GM11168 (cell line): Measurements from ENCODE around the gene LZIC.

Experiments
- in situ Hi-C: fragments of 300-500 bp; cut with MboI; formaldehyde crosslinking; loops from one replicate; pipeline ENCODE4 v1.12.0; 2022; ENCODE audit warnings: low sequenced_read_pairs; ENCODE audit not compliant: unreplicated experiment

Gene LZIC

DNA sequence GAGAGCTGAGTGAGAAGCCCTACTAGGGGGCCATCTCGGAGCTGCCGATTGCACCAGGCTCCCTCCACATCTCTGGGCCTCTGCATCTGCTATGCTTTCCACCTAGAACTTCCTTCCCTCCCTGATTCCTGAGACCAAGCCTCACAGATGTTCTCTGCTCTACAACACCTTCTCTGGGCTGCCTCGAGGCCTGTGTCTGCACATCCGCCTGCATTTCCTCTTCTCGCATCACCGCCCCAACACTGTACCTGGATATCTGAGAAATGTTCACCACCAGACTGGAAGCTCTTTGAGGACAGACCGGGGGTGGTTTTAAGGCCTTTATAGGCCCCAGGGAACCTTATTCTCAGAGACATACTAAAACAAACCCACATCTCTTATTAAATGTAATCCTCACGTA is 53.8 kb downstream of the LZIC start:
- in situ Hi-C loops: loop anchor here (10.0 kb wide), 1 partner anchor 135 kb away; no protein-coding TSS in a partner anchor

DNA sequence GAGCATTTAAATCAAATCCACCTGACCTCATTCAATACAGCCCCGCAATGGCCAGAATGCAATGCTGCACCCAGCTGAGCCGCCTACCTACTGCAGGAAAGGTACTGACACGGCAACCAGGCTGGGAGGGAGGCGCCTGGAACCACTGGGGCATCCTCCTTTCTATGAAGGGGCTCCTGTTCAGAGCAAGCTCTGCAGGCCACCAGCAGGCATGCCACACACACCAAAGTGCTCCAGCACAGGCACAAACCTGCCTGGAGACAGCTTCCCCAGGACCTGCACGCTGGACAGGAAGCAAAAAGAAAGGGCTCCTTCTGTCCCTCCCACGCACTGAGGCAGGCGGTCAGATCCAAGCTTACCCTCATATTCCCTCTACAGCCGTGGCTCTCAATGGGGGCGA is 54.3 kb downstream of the LZIC start:
- in situ Hi-C loops: loop anchor here (10.0 kb wide), 1 partner anchor 136 kb away; no protein-coding TSS in a partner anchor

DNA sequence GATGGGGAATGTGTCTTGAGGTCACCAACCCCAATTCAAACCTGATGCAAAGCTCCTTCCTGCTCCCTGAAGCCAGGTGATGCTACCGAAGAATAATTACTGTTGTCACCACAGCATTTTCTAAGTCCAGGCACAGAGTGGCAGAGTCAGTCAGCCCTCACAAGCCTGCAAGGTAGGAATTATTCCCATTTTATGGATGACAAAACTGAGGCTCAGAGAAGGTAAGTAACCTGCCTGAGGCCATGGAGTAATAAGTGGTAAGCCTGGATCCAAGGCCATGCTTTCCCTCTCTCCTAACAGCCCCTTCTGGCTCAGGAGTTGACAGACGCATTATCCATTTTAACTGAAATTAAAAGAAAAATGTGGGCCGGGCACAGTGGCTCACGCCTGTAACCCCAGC is 56.1 kb downstream of the LZIC start:
- in situ Hi-C loops: loop anchor here (10.0 kb wide), 1 partner anchor 138 kb away; no protein-coding TSS in a partner anchor

DNA sequence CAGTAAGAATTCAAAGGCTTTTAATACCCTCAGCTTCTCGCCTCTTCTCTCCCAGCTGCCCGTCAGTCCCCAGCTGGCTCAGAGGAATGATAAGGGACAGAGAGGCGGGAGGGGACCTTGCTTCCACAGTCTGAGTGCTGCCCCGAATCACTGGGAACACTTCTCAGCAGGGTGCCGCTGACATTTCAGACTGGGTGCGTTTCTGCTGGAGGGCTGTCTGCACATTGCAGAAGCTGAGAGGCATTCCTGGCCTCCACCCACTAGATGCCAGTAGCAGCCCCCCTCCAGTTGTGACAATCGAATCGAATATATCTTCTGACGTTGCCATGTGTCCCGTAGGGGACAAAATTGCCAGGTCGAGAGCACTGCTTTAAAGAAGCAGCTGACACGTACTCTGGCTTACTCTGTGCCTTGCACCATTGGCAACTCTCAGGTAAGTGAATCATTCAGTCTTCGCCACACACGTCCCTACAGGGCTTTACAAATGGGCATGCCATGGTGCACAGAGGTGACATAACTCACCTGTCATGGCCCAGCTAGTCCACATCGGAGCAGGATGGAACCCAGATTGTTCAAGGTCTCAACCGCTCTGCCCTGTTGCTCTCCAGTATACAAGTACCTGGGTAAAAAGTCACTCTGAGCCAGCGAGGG is 57.0 kb downstream of the LZIC start:
- in situ Hi-C loops: loop anchor here (10.0 kb wide), 1 partner anchor 139 kb away; no protein-coding TSS in a partner anchor

DNA sequence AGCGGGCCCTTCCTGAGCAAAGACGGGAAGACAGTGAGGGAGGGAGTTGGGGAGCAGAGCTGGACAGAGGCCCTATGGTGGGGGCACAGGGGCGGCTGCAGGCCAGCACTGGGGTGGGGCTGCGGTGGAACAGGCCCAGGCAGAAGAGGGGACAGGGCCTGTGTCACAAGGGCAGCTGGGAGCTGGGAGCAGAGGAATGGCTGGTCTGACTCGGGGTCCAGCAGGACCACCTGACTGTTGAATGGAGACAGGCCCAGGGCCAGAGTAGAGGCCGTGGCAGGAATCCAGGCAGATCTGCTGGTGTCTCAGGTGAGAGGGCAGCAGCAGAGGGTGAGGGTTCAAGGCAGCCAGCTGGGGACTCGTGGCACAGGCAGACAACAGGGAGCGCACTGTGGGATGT is 58.4 kb downstream of the LZIC start:
- in situ Hi-C loops: loop anchor here (10.0 kb wide), 1 partner anchor 140 kb away; no protein-coding TSS in a partner anchor

DNA sequence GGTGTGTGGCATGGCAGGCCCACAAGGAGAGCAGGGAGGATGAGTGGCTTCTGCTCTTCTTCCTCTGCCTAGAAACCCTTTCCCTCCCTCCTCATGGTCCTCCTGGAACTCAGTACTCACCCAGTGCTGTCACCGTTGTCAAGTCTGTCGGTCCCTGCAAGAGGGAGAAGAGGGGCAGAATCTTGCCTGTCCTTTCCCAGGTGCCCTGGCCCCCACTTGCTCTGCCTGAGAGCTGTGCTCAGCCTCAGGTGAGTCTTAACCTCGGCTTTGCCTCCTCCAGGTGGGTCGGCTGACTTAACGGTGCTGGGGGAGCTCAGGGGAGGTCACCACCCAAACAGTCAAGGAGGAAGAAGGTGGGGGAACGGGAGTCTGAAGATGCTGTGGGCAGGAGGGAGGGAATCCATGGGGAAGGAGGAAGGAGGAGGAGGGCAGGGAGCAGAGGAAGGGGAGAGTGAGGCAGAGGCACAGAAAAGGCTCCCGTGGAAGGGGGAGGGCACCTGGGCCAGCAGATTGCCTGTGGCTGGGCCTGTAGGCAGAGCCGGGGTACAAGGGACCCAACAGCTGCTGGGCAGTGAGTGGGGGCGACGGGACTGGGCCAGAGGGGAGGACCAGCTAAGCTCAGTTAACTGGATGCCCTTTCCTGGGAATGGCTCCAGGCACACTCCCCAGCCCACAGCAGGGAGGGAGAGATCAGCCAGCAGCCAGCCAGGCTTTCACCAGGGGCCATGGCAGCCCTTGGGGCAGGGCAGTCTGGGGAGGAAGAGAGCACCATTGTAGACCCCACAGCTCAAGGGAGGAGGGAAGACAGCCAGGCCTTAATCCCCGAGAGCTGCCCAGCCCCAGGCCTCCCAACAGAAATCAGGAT is 59.4 kb downstream of the LZIC start:
- in situ Hi-C loops: loop anchor here (10.0 kb wide), 1 partner anchor 141 kb away; no protein-coding TSS in a partner anchor

DNA sequence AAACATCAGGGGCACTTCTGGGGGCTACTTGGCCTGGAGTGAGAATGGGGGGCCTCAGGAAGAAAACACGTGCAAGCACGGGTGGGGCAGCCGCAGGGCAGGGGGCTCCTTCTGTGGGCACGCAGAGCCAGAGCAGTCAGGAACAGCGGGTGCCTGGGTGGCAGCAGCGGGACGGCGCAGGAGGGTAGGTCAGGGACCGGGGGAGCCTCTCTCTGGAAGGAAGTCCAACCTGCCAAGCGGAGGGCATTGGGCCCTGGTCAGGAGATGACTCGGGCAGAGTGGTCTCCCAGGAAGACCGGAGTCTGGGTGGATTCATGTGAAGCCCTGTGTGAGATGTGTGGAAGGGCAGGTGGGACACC is 60.3 kb downstream of the LZIC start:
- in situ Hi-C loops: loop anchor here (10.0 kb wide), 1 partner anchor 142 kb away; no protein-coding TSS in a partner anchor

DNA sequence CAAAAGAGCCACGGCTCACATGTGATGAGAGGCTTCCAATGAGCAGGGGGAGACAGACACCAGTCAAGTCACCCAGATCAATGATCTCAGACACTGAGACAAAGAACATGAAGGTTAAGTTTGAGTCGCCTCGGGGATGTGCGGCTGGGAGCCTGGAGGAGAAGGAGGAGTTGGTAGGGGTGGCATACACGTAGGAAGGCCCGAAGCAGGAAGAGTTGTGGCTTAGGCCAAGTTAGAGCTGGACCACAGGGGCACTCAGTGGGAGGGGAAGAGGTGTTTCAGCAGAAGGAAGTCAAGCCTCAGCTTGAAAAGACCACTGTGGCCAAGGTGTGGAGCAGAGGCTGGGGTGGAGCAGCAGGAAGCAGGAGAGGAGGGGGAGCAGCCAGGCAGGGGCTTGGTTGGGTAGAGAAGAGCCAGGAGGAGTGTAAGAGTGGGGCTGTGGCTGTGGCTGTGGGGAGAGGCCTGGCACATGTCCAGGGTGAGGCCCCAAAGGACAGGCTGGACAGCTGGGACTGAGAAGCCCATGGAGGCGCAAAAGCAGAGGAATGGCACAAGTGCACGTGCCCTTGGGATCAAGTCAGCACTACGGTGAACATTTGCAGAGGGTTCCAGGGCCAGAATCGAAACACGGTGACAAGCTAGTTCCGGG is 60.8 kb downstream of the LZIC start:
- in situ Hi-C loops: loop anchor here (10.0 kb wide), 1 partner anchor 142 kb away; no protein-coding TSS in a partner anchor

DNA sequence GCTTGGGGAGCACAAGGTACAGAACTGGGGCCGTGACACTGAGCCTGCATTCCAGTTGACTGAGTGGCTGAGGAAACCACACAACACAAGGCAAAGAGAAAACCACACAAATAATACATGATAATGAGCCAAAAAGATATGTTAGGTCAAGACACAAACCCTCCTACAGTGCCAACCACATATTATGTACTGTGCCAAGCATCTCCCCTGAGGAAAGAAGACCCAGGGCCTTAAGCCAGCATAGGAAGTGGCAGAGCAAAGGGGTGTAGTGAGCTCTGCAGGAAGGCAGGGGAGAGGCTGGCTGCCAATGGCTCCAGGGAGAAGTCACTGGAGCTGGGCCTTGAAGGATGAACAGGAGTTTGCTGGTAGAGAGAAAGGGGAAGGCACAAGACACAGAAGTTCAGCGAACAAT is 61.3 kb downstream of the LZIC start:
- in situ Hi-C loops: loop anchor here (10.0 kb wide), 1 partner anchor 143 kb away; no protein-coding TSS in a partner anchor
